Panc1 (cell line): ENCODE data around the gene NR5A2. TPM values are rescaled to one million over a fixed set of nuclear protein-coding genes. Genes with fewer than 3 reads are reported as not detected.

Experiments used
- ATAC-seq: fragments of 200-7000 bp; cut with Tn5 transposase; 2 replicates; pipeline ENCODE4 v1.9.1; 2020; ENCODE audit warnings: mild to moderate bottlenecking, moderate library complexity
- BruUV-seq: library from RNA; stranded (reverse); fragments of 400-500 nt; replicated peaks from 2 replicates; lab custom pipeline; 2021; lab: Mats Ljungman, UMichigan
- CTCF ChIA-PET: fragments of 300-600 bp; sonication (Branson Sonifier 250); formaldehyde crosslinking; loops from one replicate; lab custom pipeline; 2022; ENCODE audit warnings: antibody characterized with exemption; lab: Charles Lee
- POLR2A ChIA-PET: fragments of 300-600 bp; sonication (Branson Sonifier 250); formaldehyde crosslinking; loops from one replicate; lab custom pipeline; 2022; ENCODE audit warnings: antibody characterized with exemption; lab: Charles Lee
- DNase-seq: peaks from one replicate; pipeline ENCODE4 v3.0.0-alpha.2; 2010; ENCODE audit warnings: low read depth, low spot score
- H3K27ac ChIP-seq: 2 replicates; pipeline ENCODE4 v1.5.1; 2011; ENCODE audit warnings: mild to moderate bottlenecking, low read length, inconsistent platforms
- H3K27me3 ChIP-seq: fragments of 200-500 bp; sonication (Bioruptor generic); 2 replicates; pipeline ENCODE4 v1.6.0; 2014; ENCODE audit warnings: low read length, inconsistent platforms; ENCODE audit not compliant: control insufficient read depth, insufficient read depth
- H3K36me3 ChIP-seq: fragments of 200-500 bp; sonication (Bioruptor generic); 2 replicates; pipeline ENCODE4 v1.5.1; 2014; ENCODE audit warnings: inconsistent platforms, mild to moderate bottlenecking, low read length, moderate library complexity; ENCODE audit not compliant: control insufficient read depth, insufficient read depth
- H3K4me1 ChIP-seq: 2 replicates; pipeline ENCODE4 v1.5.1; 2011; ENCODE audit warnings: inconsistent platforms, mild to moderate bottlenecking, low read length, moderate library complexity; ENCODE audit not compliant: control insufficient read depth, insufficient read depth
- H3K4me3 ChIP-seq, 2 experiments: 2 replicates each; pipeline ENCODE4 v1.5.1; 2011 to 2012; ENCODE audit warnings: low read depth in 2 of 2, low read length in 2 of 2, mild to moderate bottlenecking in 2 of 2, inconsistent platforms in 1 of 2, moderate library complexity in 1 of 2
- H3K9me3 ChIP-seq: fragments of 200-500 bp; sonication (Bioruptor generic); 2 replicates; pipeline ENCODE4 v1.5.1; 2014; ENCODE audit warnings: low read depth, mild to moderate bottlenecking, inconsistent platforms, low read length, moderate library complexity; ENCODE audit not compliant: control insufficient read depth, insufficient read depth
- CTCF ChIP-seq: fragments of 450-650 bp; IDR thresholded peaks from 2 replicates; pipeline ENCODE4 v1.5.1; 2017; ENCODE audit warnings: mild to moderate bottlenecking
- POLR2AphosphoS5 ChIP-seq: IDR thresholded peaks from 2 replicates; pipeline ENCODE4 v1.6.1; 2012; ENCODE audit warnings: mild to moderate bottlenecking, low read depth, low read length, moderate library complexity
- REST ChIP-seq, 2 experiments: IDR thresholded peaks; 2 replicates each; pipeline ENCODE4 v1.6.1; 2011 to 2012; ENCODE audit warnings: low read depth in 2 of 2, control low read depth in 1 of 2, low read length in 1 of 2, mild to moderate bottlenecking in 1 of 2, moderate library complexity in 1 of 2; ENCODE audit not compliant: insufficient read depth in 1 of 2
- SIN3A ChIP-seq: IDR thresholded peaks from 2 replicates; pipeline ENCODE4 v1.6.1; 2012; ENCODE audit warnings: low read depth, mild to moderate bottlenecking, low read length, moderate library complexity, borderline replicate concordance; ENCODE audit not compliant: insufficient read depth
- TCF7L2 ChIP-seq: IDR thresholded peaks from 2 replicates; pipeline ENCODE4 v1.6.1; 2011; ENCODE audit warnings: mild to moderate bottlenecking, low read depth, low read length, inconsistent platforms
- in situ Hi-C: cut with HindIII; loops from 2 replicates; pipeline ENCODE4 v1.10.0; 2016; ENCODE audit warnings: low sequenced_read_pairs, low pct_unique_long_range_greater_than_20kb
- intact Hi-C: fragments of 100-400 bp; cut with micrococcal nuclease; formaldehyde crosslinking; loops from one replicate; pipeline ENCODE4 v1.10.0; 2022; ENCODE audit not compliant: unreplicated experiment
- total RNA-seq: library from RNA; stranded (reverse); gene quantifications from one replicate; pipeline ENCODE4 v1.2.1, GENCODE V29; 2021; ENCODE audit not compliant: unreplicated experiment

The NR5A2 gene
- total RNA-seq, 1 experiment from 2014 or later, result 4.3 TPM

GRCh38 chr1:200021577-200022238 lies 5.8 kb upstream of the NR5A2 start:
- no TSS peak for BruUV-seq
- DNase-seq (no peak), ATAC-seq (no peak)
- H3K4me1 ChIP-seq, result no peaks in the 10 kb centered on the region
- no peaks in the 10 kb centered on the region for H3K27me3 ChIP-seq
- in situ Hi-C loops (no loop called here), intact Hi-C loops (no loop called here)
- H3K27ac ChIP-seq, result no peak overlapping the region
- no peaks in the 10 kb centered on the region for H3K36me3 ChIP-seq
- ChIA-PET CTCF (no interaction called here), POLR2A (no interaction called here)
- no peak overlapping the region for H3K4me3 ChIP-seq
- H3K9me3 ChIP-seq, result no peaks in the 10 kb centered on the region
- TF ChIP-seq CTCF (no peak), SIN3A (no peak), POLR2AphosphoS5 (no peak), REST (IDR thresholded peaks at IDR 0.05; ENCODE audit: insufficient read depth in 1 of 2, low read depth in 2 of 2, low read length in 1 of 2) (no peak), TCF7L2 (no peak)

GRCh38 chr1:200022239-200022804 lies 5.2 kb upstream of the NR5A2 start:
- no peak overlapping the region for H3K4me3 ChIP-seq
- TF ChIP-seq SIN3A (no peak), POLR2AphosphoS5 (no peak), REST (IDR thresholded peaks at IDR 0.05; ENCODE audit: insufficient read depth in 1 of 2, low read depth in 2 of 2, low read length in 1 of 2) (no peak), CTCF (no peak), TCF7L2 (no peak)
- H3K9me3 ChIP-seq, result no peaks in the 10 kb centered on the region
- BruUV-seq, result no TSS peak
- DNase-seq, result no peak
- POLR2A ChIA-PET, result no interaction called here
- H3K27me3 ChIP-seq, result no peaks in the 10 kb centered on the region
- H3K27ac ChIP-seq, result no peak overlapping the region
- H3K36me3 ChIP-seq, result no peaks in the 10 kb centered on the region
- intact Hi-C loops, result no loop called here
- CTCF ChIA-PET, result no interaction called here
- H3K4me1 ChIP-seq, result no peaks in the 10 kb centered on the region
- ATAC-seq, result no peak
- in situ Hi-C loops, result no loop called here
